HCT116 (cell line): ENCODE results near the gene RASSF7. TPM values are rescaled to one million over a fixed set of nuclear protein-coding genes. Genes with fewer than 3 reads are reported as not detected.

Experiments used
- ATAC-seq: fragments of 200-7000 bp; cut with Tn5 transposase; 2 replicates; pipeline ENCODE4 v1.9.1; 2020; ENCODE audit warnings: mild to moderate bottlenecking, moderate library complexity
- Bru-seq: library from RNA; stranded (reverse); fragments of 400-500 nt; gene quantifications from one replicate; lab custom pipeline; 2021; lab: Mats Ljungman, UMichigan
- BruChase-seq, 2 experiments: library from RNA; stranded (reverse); fragments of 400-500 nt; gene quantifications; one replicate each; lab custom pipeline; 2021; lab: Mats Ljungman, UMichigan
- BruUV-seq: library from RNA; stranded (reverse); fragments of 400-500 nt; replicated peaks from 2 replicates; lab custom pipeline; 2021; lab: Mats Ljungman, UMichigan
- CTCF ChIA-PET: fragments of 300-600 bp; sonication (Branson Sonifier 250); formaldehyde crosslinking; loops from one replicate; lab custom pipeline; 2021; ENCODE audit warnings: antibody characterized with exemption; lab: Charles Lee
- POLR2A ChIA-PET: fragments of 300-600, 350-600 bp; sonication (Branson Sonifier 250); formaldehyde crosslinking; loops from one replicate; lab custom pipeline; 2021; ENCODE audit warnings: antibody characterized with exemption; lab: Charles Lee
- RAD21 ChIA-PET, 2 experiments: fragments of 300-600 bp; sonication (Branson Sonifier 250); formaldehyde crosslinking; loops; one replicate each; lab custom pipeline; 2023; ENCODE audit warnings: low total read pairs in 2 of 2; ENCODE audit not compliant: uncharacterized antibody in 2 of 2, unreplicated experiment in 2 of 2, low non-redundant PET in 1 of 2; lab: Charles Lee
- DNase-seq: peaks from one replicate; pipeline ENCODE4 v3.0.0-alpha.2; 2010; ENCODE audit warnings: low read depth, low spot score
- H2AFZ ChIP-seq: fragments of 200-600 bp; shearing (Covaris generic), sonication (generic); 2 replicates; pipeline ENCODE4 v1.6.1; 2017; ENCODE audit warnings: low read depth, mixed run types, mixed read lengths, antibody characterized with exemption, low read length; ENCODE audit not compliant: poor library complexity, severe bottlenecking
- H3K27ac ChIP-seq: 2 replicates; pipeline ENCODE4 v1.5.1; 2012; ENCODE audit warnings: low read depth, low read length
- H3K27me3 ChIP-seq: fragments of 200-600 bp; sonication (generic); 2 replicates; pipeline ENCODE4 v1.6.1; 2016; ENCODE audit warnings: mixed run types, low read length, mixed read lengths; ENCODE audit not compliant: insufficient read depth
- H3K36me3 ChIP-seq, 2 experiments: fragments of 200-500 bp in 1 of 2; fragments of 200-600 bp in 1 of 2; sonication (Bioruptor generic) in 1 of 2; sonication (generic) in 1 of 2; 2 replicates each; pipeline versions ENCODE4 v1.5.1 to v1.6.1; 2014 to 2016; ENCODE audit warnings: low read length in 2 of 2, inconsistent platforms in 1 of 2, mixed read lengths in 1 of 2, mixed run types in 1 of 2; ENCODE audit not compliant: insufficient read depth in 2 of 2, control insufficient read depth in 1 of 2
- H3K4me1 ChIP-seq, 2 experiments: fragments of 200-600 bp in 1 of 2; sonication (generic) in 1 of 2; 2 replicates each; pipeline versions ENCODE4 v1.5.1 to v1.6.1; 2012 to 2017; ENCODE audit warnings: low read length in 2 of 2, inconsistent platforms in 1 of 2, mild to moderate bottlenecking in 1 of 2, mixed read lengths in 1 of 2, mixed run types in 1 of 2, moderate library complexity in 1 of 2; ENCODE audit not compliant: insufficient read depth in 2 of 2, control insufficient read depth in 1 of 2
- H3K4me2 ChIP-seq: fragments of 200-600 bp; sonication (generic); 2 replicates; pipeline ENCODE4 v1.6.1; 2017; ENCODE audit warnings: mixed run types, low read length, mixed read lengths
- H3K4me3 ChIP-seq, 2 experiments: fragments of 200-600 bp in 1 of 2; sonication (generic) in 1 of 2; replicated peaks in 1 of 2; 2 replicates each; pipeline ENCODE4 v1.5.1; 2011 to 2016; ENCODE audit warnings: low read length in 2 of 2, control low read depth in 1 of 2, low read depth in 1 of 2, mild to moderate bottlenecking in 1 of 2, mixed read lengths in 1 of 2, mixed run types in 1 of 2
- H3K79me2 ChIP-seq: fragments of 200-600 bp; sonication (generic); 2 replicates; pipeline ENCODE4 v1.6.1; 2017; ENCODE audit warnings: mild to moderate bottlenecking, mixed run types, low read length, moderate library complexity, mixed read lengths; ENCODE audit not compliant: insufficient read depth
- H3K9ac ChIP-seq: fragments of 200-600 bp; sonication (generic); 2 replicates; pipeline ENCODE4 v1.6.1; 2016; ENCODE audit warnings: low read length, mixed read lengths
- H3K9me2 ChIP-seq: fragments of 200-600 bp; sonication (generic), shearing (Covaris generic); 2 replicates; pipeline ENCODE4 v1.6.1; 2017; ENCODE audit warnings: mixed run types, mild to moderate bottlenecking, moderate library complexity; ENCODE audit not compliant: insufficient read depth
- H3K9me3 ChIP-seq, 2 experiments: fragments of 200-500 bp in 1 of 2; fragments of 200-600 bp in 1 of 2; sonication (Bioruptor generic) in 1 of 2; sonication (generic) in 1 of 2; 2 replicates each; pipeline ENCODE4 v1.6.1; 2014 to 2017; ENCODE audit warnings: low read length in 2 of 2, mixed read lengths in 2 of 2, inconsistent platforms in 1 of 2, low read depth in 1 of 2, mild to moderate bottlenecking in 1 of 2, mixed run types in 1 of 2, moderate library complexity in 1 of 2; ENCODE audit not compliant: control insufficient read depth in 1 of 2, insufficient read depth in 1 of 2
- H4K20me1 ChIP-seq: fragments of 200-600 bp; sonication (generic), shearing (Covaris generic); 2 replicates; pipeline ENCODE4 v1.6.1; 2017; ENCODE audit warnings: mixed run types, mild to moderate bottlenecking, moderate library complexity; ENCODE audit not compliant: insufficient read depth
- POLR2AphosphoS5 ChIP-seq: IDR thresholded peaks from 2 replicates; pipeline ENCODE4 v1.6.1; 2011; ENCODE audit warnings: mild to moderate bottlenecking, low read depth, low read length, moderate library complexity
- ZFX ChIP-seq: fragments of 450-650 bp; IDR thresholded peaks from 2 replicates; pipeline ENCODE4 v1.6.1; 2017
- ZNF274 ChIP-seq: fragments of 200-500 bp; sonication (Bioruptor generic); IDR thresholded peaks from 2 replicates; pipeline ENCODE4 v1.6.1; 2014; ENCODE audit warnings: mild to moderate bottlenecking, low read depth, low read length, inconsistent platforms
- intact Hi-C: fragments of 100-400 bp; cut with micrococcal nuclease; formaldehyde crosslinking; loops from 2 replicates; pipeline ENCODE4 v1.10.0; 2022
- long read RNA-seq: library from polyadenylated mRNA; unstranded; transcript quantifications from one replicate; pipeline ENCODE4 v2.0.0, GENCODE V29; 2021; ENCODE audit not compliant: unreplicated experiment
- polyA plus RNA-seq: library from polyadenylated mRNA; unstranded; fragments of >200 nt; gene quantifications from 2 replicates; pipeline ENCODE4 v1.2.1, GENCODE V29; 2012; ENCODE audit warnings: missing spikeins
- total RNA-seq: library from RNA; stranded (reverse); gene quantifications from one replicate; pipeline ENCODE4 v1.2.1, GENCODE V29; 2021; ENCODE audit not compliant: unreplicated experiment

Gene RASSF7
- total RNA-seq (35.9 TPM), Bru-seq, nascent RNA (percentile 50 among the genes with signal in this experiment), BruChase-seq, experiment 1, labeled RNA remaining after a 6-hour chase (percentile 54 among the genes with signal in this experiment), BruChase-seq, experiment 2, labeled RNA remaining after a 2-hour chase (percentile 63 among the genes with signal in this experiment)
- 43.6 and 64.9 TPM in 2 replicates for polyA plus RNA-seq
- long read RNA-seq, transcript RASSF7-201 (4 exons, 1,731 nt), result major isoform, 65 of 141 reads
- long read RNA-seq, partial matches to known transcripts, result 29 of 141 reads
- long read RNA-seq, other reads (novel, unspliced or antisense), result 43 of 141 reads

GRCh38 chr11:560305-561147, at the start of gene RASSF7, which contains the start of gene LMNTD2:
RASSF7 (plus strand) TSS chr11:560970; CDS start chr11:561769, 799 bp downstream.
LMNTD2 (minus strand) TSS chr11:560738; CDS start chr11:560716, 22 bp downstream.
- Histone ChIP-seq H3K27me3 (no peaks in the 10 kb centered on the region), H3K9ac (peak within 1 kb of the TSS; percentile 84), H3K4me1 (peaks cover 23 to 40% of the 10 kb centered on the region in 2 experiments), H3K79me2 (peaks cover 15% of the 10 kb centered on the region), H3K36me3 (0 out of 4 replicates have a peak, but pooled peaks cover 0 to 3% of the 10 kb centered on the region in 2 experiments), H3K4me2 (peak within 1 kb of the TSS; percentile 91), H4K20me1 (no peaks in the 10 kb centered on the region), H3K9me3 (no peaks in the 10 kb centered on the region), H3K9me2 (no peaks in the 10 kb centered on the region), H2AFZ (no peak within 1 kb of the TSS), H3K4me3 (peak within 1 kb of the TSS; percentile 66 to 92), H3K27ac (peak within 1 kb of the TSS; percentile 97)
- intact Hi-C loops, result loop anchor here (2.0 kb wide), 1 partner anchor 24 kb away; the partner anchor contains the start of gene LRRC56
- ChIA-PET POLR2A (interaction anchor here (1.4 kb wide), 1 partner anchor 15 kb away, joined by 7 read pairs; the partner anchor contains the start of gene PHRF1), CTCF (interaction anchor here (1.0 kb wide), 2 partner anchors 52 to 224 kb away, joined by 3 read pairs; no protein-coding TSS in a partner anchor), RAD21 (interaction anchor here in 1 of 2 experiments (1.1 kb wide), 1 partner anchor 15 kb away, joined by 7 read pairs; the partner anchor contains the start of gene PHRF1)
- TSS peak; percentile 77 for BruUV-seq
- DNase-seq (peak; percentile 76), ATAC-seq (peak; percentile 84)
- TF ChIP-seq POLR2AphosphoS5, result peak; percentile 82
- TF ChIP-seq ZNF274, result no peak
- peak; percentile 92 for TF ChIP-seq ZFX
